GM18499 (cell line): Measurements from ENCODE around the gene KRTAP10-6.
"Not testable (repeated sequence)": the region's sequence is repeated elsewhere in the genome, so short reads cannot be mapped to it uniquely, and the experiment has no call there.

ENCODE experiments used
- ATAC-seq: cut with Tn5 transposase; IDR thresholded peaks from one replicate; pipeline ENCODE4 v1.9.1; 2021; ENCODE audit warnings: moderate number of reproducible peaks; ENCODE audit not compliant: insufficient read depth, unreplicated experiment

Gene KRTAP10-6

GRCh38 chr21:44618504-44618903 lies 26.2 kb upstream of the KRTAP10-6 start:
- ATAC-seq: no peak

DNA sequence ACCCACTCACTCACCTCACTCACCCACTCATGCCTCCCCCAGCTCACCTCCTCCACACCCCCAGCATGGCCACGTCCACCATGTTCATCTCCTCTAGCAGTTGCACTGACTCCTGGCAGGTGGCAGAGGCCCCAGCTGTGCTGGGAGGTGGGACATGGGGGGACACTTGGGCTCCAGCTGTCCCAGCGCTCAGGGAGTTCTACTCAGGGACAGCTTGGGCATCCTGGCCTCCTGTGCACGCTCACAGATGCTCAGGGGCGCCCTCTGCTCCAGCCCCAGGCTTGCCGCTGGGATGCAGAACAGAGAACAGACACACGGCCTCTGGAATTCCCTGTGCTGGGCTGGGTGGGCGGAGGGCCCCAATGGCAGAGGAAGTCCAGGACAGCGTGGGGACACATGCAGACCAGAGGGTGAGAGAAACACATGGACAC lies 24.8 kb upstream of the KRTAP10-6 start:
- ATAC-seq: no peak

- no peak for ATAC-seq
These were observed 24.3 kb upstream of the KRTAP10-6 start for GRCh38 chr21:44616591-44616926.

GRCh38 chr21:44615911-44616590 lies 23.7 kb upstream of the KRTAP10-6 start:
- no peak for ATAC-seq

DNA sequence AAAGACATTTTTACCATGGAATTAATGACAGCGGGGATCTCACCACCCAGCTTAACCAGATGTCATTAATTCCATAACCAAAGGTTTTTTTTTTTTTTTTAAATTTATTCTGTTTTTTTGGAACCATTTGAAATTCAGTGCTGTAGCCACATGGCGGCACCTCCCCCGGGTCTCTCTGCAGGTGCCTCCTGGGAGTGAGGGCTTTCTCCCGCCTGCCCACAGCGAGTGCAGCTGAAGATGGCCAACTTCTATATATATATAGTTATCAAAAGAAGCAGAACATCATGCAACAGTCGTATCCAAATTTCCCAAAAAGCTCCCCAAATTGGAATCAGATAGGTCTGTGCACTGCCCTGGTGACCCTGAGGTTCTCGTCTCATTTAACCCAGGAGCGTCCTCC lies 23.2 kb upstream of the KRTAP10-6 start:
- no peak for ATAC-seq

DNA sequence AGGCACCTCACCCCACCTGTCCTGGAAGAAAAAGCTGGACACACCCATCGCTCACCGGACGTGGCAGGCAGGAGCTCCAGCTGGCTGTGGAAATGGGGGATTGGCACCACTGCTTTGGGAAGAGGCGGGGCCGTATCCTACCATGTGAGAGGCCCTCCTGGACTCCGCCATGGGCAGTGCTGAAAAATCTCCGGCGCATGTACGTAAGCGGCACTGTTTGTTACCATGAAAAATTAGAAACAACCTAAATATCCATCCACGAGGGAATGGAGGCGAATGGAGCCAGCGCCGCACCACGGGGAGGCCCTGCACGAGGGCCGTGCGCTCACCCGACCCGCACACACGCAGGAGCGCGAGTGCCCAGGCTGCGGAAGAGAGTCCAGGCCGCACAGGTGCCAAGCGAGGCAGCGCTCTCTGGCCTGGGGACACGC lies 22.7 kb upstream of the KRTAP10-6 start:
- no peak for ATAC-seq

GRCh38 chr21:44614161-44614631 lies 21.9 kb upstream of the KRTAP10-6 start:
- ATAC-seq: no peak

GRCh38 chr21:44613386-44614155 lies 21.3 kb upstream of the KRTAP10-6 start:
- no peak for ATAC-seq

- ATAC-seq: no peak
These were observed 20.4 kb upstream of the KRTAP10-6 start for GRCh38 chr21:44612669-44613229.

- no peak for ATAC-seq
These were observed 19.8 kb upstream of the KRTAP10-6 start, which contains the start of gene KRTAP10-8 for GRCh38 chr21:44612029-44612486. TSS of gene KRTAP10-8 (plus strand) at chr21:44612079. CDS start at chr21:44612101, 22 bp downstream.

DNA sequence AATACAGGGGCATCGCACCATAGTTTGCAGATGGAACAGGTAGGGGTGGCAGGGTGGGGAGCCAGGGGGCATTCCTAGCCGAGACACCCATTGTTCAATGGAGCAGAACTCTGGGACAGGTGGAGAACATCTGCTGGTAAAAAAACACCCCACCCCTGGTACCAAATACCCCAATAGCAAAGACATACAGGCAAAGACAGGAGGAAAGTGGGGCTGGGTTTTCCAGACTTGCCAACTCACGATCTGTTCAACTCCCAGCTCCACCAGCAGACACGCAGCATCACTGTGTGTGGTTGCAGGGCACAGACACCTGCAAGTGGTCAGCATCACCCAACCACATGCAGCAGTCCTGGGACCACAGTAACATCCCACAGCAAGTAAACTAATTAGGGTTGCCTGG lies 19.2 kb upstream of the KRTAP10-6 start:
- ATAC-seq: no peak

- ATAC-seq: not testable (repeated sequence)
These were observed 18.0 kb upstream of the KRTAP10-6 start for GRCh38 chr21:44610157-44610843.

- ATAC-seq: no peak
These were observed 16.9 kb upstream of the KRTAP10-6 start for GRCh38 chr21:44609193-44609592.

GRCh38 chr21:44606495-44606894 lies 14.2 kb upstream of the KRTAP10-6 start:
- no peak for ATAC-seq

- ATAC-seq: no peak
These were observed 11.6 kb upstream of the KRTAP10-6 start for GRCh38 chr21:44603911-44604310.

DNA sequence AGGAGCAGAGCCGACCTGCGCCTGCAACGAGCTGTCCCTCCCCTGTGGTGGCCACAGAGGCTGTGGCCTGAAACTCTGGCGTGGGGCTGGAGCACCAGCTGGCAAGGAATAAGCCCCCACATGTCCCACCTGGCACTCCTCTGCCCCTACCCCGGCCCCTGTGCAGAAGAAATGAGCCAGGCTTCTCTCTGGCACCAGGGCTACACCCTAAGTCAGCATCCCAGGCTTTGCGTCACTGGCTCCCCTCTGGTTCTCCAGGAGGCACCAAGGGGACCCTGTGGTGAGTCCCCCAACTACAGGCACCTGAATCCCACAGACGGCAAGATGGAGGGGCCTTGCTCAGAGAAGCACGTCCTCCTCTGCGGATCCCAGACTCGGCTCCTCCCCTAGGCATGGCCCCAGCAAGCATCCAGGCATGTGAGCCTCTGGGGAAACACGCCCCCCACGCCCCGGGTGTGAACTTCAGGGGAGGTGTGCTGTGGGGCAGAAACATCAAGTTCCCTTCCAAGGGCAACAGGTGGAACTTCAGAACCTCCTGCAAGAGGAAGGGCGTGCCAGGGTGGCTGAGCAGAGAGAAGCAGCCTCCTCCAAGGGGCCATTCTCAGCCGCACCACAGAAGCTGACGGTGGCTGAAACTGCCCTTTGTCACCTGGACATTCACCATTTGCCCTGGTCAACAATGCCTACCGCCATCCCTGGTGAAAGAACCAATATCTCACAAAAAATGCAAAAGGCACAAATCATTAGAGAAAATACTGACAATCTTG lies 11.0 kb upstream of the KRTAP10-6 start:
- ATAC-seq: no peak

- no peak for ATAC-seq
These were observed 10.2 kb upstream of the KRTAP10-6 start for GRCh38 chr21:44602463-44602850.

DNA sequence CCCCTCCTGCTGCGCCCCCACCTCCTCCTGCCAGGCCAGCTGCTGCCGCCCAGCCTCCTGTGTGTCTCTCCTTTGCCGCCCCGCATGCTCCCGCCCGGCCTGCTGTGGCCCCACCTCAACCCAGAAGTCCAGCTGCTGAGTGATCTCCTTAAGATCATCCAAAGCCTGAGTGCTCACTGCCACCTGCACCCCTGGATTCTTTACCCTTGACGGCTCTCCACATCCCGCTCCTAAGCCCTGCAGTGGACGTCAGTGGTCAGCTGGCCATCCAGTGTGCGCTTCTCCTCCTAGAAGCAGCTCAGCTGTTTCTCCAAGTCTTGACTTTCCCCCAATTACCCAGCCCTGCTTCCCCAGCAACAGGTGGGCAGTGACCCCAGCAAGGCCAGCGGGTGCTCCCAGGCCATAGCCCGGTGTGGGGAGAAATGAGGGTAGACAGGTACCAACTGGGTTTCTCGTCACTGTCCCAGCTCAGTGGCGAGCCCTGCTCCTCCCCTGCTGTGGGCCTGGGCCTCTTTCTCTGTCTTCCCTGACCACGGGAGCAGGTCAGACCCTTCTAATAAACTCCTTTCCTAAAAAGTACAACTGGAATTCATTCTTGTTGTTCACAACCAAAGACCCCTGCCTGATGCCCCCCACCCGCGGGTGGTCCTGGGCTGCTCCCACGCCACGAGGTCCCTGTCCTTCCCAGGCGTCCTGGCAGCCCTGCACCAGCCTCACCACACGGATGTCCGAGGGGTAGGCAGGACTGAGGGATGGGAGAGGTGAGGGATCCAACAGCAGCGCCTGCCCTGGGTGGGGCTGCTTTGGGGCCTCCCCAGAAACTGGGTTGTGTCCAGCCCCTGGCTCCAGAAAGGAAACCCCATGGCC lies 9.5 kb upstream of the KRTAP10-6 start:
- ATAC-seq: no peak

DNA sequence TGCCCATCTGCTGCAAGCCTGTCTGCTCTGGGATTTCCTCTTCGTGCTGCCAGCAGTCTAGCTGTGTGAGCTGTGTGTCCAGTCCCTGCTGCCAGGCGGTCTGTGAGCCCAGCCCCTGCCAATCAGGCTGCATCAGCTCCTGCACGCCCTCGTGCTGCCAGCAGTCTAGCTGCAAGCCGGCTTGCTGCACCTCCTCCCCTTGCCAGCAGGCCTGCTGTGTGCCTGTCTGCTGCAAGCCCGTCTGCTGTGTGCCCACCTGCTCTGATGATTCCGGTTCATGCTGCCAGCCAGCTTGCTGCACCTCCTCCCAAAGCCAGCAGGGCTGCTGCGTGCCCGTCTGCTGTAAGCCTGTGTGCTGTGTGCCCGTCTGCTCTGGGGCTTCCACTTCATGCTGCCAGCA lies 8.8 kb upstream of the KRTAP10-6 start:
- ATAC-seq: not testable (repeated sequence)
